ENCODE data around the gene LRCH1.

LRCH1 gene

GRCh38 chr13:46595136-46595884 is 42.3 kb downstream of the LRCH1 start:
- no peak for DNase-seq

- no peak for DNase-seq
Measured at GRCh38 chr13:46595885-46596275, 42.9 kb downstream of the LRCH1 start.

- no peak for DNase-seq
Measured at GRCh38 chr13:46596466-46596865, 43.5 kb downstream of the LRCH1 start.

- no peak for DNase-seq
Measured at GRCh38 chr13:46598140-46598819, 45.3 kb downstream of the LRCH1 start.

GRCh38 chr13:46598820-46599180 is 45.8 kb downstream of the LRCH1 start:
- no peak for DNase-seq

GRCh38 chr13:46600943-46601311 is 48.0 kb downstream of the LRCH1 start:
- DNase-seq = no peak

GRCh38 chr13:46602531-46602930 is 49.6 kb downstream of the LRCH1 start:
- no peak for DNase-seq

- no peak for DNase-seq
Measured at GRCh38 chr13:46603165-46603603, 50.2 kb downstream of the LRCH1 start.

- DNase-seq = no peak
Measured at GRCh38 chr13:46604226-46604990, 51.4 kb downstream of the LRCH1 start.

- DNase-seq = no peak
Measured at GRCh38 chr13:46605076-46605824, 52.3 kb downstream of the LRCH1 start.

- no peak for DNase-seq
Measured at GRCh38 chr13:46605825-46606554, 53.0 kb downstream of the LRCH1 start.

- DNase-seq = no peak
Measured at GRCh38 chr13:46606970-46607369, 54.0 kb downstream of the LRCH1 start.

- DNase-seq = no peak
Measured at GRCh38 chr13:46607768-46608564, 55.0 kb downstream of the LRCH1 start.

- DNase-seq = no peak
Measured at GRCh38 chr13:46609052-46609451, 56.1 kb downstream of the LRCH1 start.

GRCh38 chr13:46609726-46610125 is 56.8 kb downstream of the LRCH1 start:
- DNase-seq = no peak

- DNase-seq = no peak
Measured at GRCh38 chr13:46612267-46612666, 59.3 kb downstream of the LRCH1 start.

GRCh38 chr13:46613409-46614049 is 60.6 kb downstream of the LRCH1 start:
- no peak for DNase-seq

GRCh38 chr13:46614582-46614981 is 61.6 kb downstream of the LRCH1 start:
- no peak for DNase-seq

- DNase-seq = no peak
Measured at GRCh38 chr13:46615888-46616531, 63.0 kb downstream of the LRCH1 start.

- DNase-seq = no peak
Measured at GRCh38 chr13:46617229-46617721, 64.3 kb downstream of the LRCH1 start.
